ENCODE results near the gene LRRC56. TPM values are rescaled to one million over a fixed set of nuclear protein-coding genes. Genes with fewer than 3 reads are reported as not detected.
A peak's percentile ranks its signal among the peaks of the same experiment; 100 is the strongest.

The LRRC56 gene
- total RNA-seq, 1 donor from 2014 or later: 0.26 TPM

DNA sequence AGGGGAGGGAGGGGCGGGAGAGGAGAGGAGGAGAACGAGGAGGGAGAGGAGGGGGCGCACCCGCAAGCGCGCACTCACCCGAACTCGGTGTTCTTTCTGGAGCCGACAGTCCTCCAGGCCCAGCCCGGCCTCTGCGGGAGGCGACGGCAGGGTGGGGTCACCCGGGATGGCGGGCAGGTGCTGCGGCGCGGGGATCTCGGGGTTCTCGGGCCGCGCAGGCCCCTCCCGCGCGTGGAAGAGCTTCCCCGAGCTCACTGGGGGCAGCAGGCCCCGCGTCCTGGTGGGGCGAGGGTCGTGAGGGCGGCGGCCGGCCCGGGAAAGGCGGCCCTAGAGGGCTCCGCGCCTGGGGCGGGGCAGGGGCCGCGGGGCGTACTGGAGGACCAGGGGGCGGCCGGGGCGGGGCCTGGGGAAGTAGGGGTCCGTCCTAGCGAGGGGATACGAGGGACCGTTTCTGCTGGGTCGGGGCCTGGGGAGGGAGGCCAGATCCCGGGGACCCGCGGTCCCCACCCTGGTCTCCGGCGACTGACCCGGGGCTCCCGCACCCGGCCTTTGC lies 18.0 kb downstream of the LRRC56 start:
- Histone ChIP-seq H3K36me3 (ENCODE audit: control insufficient read depth, insufficient read depth, low read length) (no peaks in the 10 kb centered on the region), H3K4me3 (ENCODE audit: low read depth, low read length) (peak overlapping the region; percentile 32), H3K27me3 (ENCODE audit: control insufficient read depth, insufficient read depth, low read length) (peaks cover 2% of the 10 kb centered on the region)
- no peak for DNase-seq (ENCODE audit: low read depth)
- TF ChIP-seq, protein P1, sequence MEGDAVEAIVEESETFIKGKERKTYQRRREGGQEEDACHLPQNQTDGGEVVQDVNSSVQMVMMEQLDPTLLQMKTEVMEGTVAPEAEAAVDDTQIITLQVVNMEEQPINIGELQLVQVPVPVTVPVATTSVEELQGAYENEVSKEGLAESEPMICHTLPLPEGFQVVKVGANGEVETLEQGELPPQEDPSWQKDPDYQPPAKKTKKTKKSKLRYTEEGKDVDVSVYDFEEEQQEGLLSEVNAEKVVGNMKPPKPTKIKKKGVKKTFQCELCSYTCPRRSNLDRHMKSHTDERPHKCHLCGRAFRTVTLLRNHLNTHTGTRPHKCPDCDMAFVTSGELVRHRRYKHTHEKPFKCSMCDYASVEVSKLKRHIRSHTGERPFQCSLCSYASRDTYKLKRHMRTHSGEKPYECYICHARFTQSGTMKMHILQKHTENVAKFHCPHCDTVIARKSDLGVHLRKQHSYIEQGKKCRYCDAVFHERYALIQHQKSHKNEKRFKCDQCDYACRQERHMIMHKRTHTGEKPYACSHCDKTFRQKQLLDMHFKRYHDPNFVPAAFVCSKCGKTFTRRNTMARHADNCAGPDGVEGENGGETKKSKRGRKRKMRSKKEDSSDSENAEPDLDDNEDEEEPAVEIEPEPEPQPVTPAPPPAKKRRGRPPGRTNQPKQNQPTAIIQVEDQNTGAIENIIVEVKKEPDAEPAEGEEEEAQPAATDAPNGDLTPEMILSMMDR (IDR thresholded peaks at IDR 0.05; ENCODE audit: insufficient read depth, low read length, severe bottlenecking): no peak
- no peak for FAIRE-seq

DNA sequence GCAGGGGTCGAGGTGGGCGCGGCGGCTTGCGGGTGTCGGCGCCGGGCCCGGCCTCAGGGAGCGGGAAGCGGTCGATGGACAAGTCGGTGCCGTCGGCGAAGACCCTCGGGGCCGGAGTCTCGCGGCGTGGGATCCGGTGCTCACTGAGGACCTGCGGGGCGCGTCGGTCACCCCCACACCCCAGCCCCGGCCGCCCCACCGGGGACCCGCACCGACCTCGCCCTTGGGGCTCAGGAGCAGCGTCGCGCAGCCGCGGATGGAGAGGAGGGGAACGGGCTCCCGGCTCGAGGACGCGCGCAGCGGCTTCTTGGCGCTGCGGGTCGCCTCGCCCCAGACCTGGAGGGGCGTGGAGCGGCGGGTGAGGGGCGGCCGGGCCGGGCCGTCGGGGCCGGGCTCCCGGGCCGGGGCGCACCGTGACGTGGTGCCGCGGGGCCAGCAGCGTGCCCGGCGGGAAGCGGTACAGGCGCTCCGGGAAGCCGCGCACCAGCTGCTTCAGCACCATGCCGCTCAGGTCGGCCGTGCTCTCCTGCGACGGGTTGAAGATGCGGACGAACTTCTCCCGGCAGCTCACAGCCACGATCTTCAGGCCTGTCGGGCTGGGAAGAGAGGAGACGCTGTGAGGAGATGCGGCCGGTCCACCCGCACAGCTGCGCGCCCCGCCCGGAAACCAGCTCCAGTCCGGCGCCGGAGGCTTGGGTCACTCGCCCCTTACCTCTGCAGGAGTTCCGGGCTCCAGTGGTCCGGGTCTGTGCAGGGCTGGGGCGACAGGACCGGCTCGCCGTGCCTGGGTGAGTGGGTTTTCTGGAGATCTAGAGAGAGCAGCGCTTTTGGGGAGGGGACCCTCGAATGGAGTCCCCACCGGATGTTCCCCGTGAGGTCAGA lies 18.7 kb downstream of the LRRC56 start:
- H3K4me3 ChIP-seq (ENCODE audit: low read depth, low read length): no peak overlapping the region
- TF ChIP-seq, protein P1 (IDR thresholded peaks at IDR 0.05; ENCODE audit: insufficient read depth, low read length, severe bottlenecking): no peak
- H3K36me3 ChIP-seq (ENCODE audit: control insufficient read depth, insufficient read depth, low read length): no peaks in the 10 kb centered on the region
- FAIRE-seq: no peak
- no peak for DNase-seq (ENCODE audit: low read depth)
- H3K27me3 ChIP-seq (ENCODE audit: control insufficient read depth, insufficient read depth, low read length): peaks cover 2% of the 10 kb centered on the region

DNA sequence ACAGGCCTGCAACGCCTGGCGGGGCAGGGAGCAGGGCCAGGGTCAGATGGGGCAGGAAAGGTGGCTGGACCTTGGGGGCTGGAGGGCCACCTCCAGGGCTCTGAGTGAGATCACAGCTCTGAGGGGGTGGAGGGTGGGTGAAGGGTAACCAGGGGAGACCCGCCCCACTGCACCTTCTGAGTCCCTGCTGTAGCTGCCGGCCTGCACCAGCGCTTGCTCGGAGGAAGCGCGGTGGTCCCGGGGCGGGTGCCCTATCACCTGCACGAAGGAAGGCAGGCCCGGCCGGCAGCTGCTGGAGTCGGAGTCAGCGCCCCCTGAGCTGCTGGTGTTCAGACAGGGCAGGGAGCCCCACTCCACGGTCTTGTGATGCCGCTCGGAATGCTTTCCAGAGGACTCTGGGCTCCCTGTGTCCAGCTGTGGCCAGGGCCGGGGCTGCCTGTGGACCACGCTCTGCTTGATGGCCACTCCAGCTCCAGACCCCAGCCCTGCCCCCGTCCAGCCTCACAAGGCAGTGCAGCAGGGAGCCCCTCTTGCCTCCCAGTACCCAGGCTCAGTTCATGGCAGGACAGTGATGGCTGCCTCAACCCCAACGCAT lies 19.4 kb downstream of the LRRC56 start:
- Histone ChIP-seq H3K36me3 (ENCODE audit: control insufficient read depth, insufficient read depth, low read length) (peaks cover under 1% of the 10 kb centered on the region), H3K27me3 (ENCODE audit: control insufficient read depth, insufficient read depth, low read length) (peaks cover 2% of the 10 kb centered on the region), H3K4me3 (ENCODE audit: low read depth, low read length) (no peak overlapping the region)
- TF ChIP-seq, protein P1 (IDR thresholded peaks at IDR 0.05; ENCODE audit: insufficient read depth, low read length, severe bottlenecking): no peak
- DNase-seq (ENCODE audit: low read depth) (no peak), FAIRE-seq (no peak)

DNA sequence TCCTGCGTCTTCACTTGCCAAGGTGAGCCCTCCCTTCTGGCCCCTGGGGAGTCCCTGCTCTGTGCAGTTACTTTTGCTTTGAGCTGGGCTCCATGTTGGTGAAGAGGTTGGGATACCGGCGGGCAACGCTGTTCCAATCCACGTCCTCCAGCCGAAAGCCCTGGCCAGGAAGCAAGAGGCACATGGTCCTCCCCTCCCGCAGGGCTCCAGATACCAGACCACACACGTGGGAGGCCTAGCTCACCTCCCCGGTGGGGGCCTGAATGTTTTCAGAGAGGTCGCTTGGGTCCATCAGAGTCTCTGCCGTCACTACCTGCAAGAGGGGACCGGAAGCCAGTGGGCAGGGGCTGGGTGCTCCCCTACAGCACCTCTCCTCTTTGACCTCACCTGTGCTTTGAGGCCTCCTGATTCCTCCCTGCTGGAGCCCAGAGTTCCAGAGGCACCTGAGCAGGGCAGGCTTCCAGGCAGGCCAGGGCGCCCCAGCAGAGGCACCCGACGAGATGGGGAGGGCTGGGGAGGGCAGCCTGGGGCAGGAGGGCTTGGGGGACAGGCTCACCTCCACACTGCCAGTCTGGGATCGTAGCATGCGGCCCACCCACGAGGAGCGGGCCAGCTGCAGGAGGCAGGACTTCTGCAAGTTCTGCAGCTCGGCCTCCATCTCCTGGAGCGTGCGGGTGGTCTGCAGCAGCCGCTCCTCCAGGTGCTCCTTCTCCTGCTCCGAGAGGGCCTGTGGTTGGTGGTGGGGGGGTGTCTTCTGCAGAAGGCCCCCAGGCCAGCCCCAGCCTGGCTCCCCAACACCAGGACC lies 20.2 kb downstream of the LRRC56 start:
- Histone ChIP-seq H3K4me3 (ENCODE audit: low read depth, low read length) (no peak overlapping the region), H3K36me3 (ENCODE audit: control insufficient read depth, insufficient read depth, low read length) (peaks cover 7% of the 10 kb centered on the region), H3K27me3 (ENCODE audit: control insufficient read depth, insufficient read depth, low read length) (peaks cover 2% of the 10 kb centered on the region)
- no peak for FAIRE-seq
- no peak for DNase-seq (ENCODE audit: low read depth)
- TF ChIP-seq, protein P1 (IDR thresholded peaks at IDR 0.05; ENCODE audit: insufficient read depth, low read length, severe bottlenecking): no peak

DNA sequence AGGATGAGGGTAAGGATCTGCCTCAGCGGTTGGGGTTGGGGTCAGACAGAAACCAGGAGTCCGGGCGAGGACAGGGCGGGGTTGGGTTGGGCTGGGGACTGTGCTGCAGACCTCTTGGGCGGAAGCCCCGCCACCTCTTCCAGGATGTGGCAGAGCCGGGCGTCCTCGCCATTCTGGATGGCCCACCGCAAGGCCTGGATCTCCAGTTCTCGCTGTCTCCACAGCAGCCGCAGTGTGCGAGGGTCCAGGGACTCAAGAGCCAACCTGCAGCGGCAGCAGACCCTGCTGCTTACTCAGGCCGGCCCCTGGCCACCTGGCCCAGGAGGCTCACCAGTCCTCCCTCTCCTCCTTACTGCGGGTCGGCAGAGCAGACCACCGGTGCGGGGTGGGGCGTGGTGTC lies 21.2 kb downstream of the LRRC56 start:
- TF ChIP-seq, protein P1 (IDR thresholded peaks at IDR 0.05; ENCODE audit: insufficient read depth, low read length, severe bottlenecking): no peak
- no peak for FAIRE-seq

More for the DNA sequence above, 21.2 kb downstream of the LRRC56 start:
- no peak for DNase-seq (ENCODE audit: low read depth)
- peaks cover 2% of the 10 kb centered on the region for H3K27me3 ChIP-seq (ENCODE audit: control insufficient read depth, insufficient read depth, low read length)
- H3K36me3 ChIP-seq (ENCODE audit: control insufficient read depth, insufficient read depth, low read length): peaks cover 11% of the 10 kb centered on the region
- no peak overlapping the region for H3K4me3 ChIP-seq (ENCODE audit: low read depth, low read length)

All from bronchial epithelial cell (primary cell).